Cerebellar cortex (tissue), 1 donor: ENCODE results near the gene TEF.
"Not testable (repeated sequence)": the region's sequence is repeated elsewhere in the genome, so short reads cannot be mapped to it uniquely, and the experiment has no call there.

ENCODE experiments used
- DNase-seq: peaks from one replicate; pipeline ENCODE4 v3.0.0-alpha.2; 2015; ENCODE audit warnings: low spot score

Gene TEF

DNA sequence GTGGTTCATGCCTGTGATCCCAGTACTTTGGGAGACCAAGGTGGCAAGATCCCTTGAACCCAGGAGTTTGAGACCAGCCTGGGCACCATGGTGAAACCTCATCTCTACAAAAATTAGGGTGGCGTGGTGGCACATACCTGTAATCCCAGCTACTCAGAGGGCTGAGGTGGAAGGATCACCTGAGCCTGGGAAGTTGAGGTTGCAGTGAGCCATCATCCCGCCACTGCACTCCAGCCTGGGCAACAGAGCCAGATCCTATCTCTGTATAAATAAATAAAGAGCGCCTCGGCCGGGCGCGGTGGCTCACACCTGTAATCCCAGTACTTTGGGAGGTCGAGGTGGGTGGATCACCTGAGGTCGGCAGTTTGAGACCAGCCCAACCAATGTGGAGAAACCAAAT, 37.0 kb downstream of the TEF start:
- no peak for DNase-seq

DNA sequence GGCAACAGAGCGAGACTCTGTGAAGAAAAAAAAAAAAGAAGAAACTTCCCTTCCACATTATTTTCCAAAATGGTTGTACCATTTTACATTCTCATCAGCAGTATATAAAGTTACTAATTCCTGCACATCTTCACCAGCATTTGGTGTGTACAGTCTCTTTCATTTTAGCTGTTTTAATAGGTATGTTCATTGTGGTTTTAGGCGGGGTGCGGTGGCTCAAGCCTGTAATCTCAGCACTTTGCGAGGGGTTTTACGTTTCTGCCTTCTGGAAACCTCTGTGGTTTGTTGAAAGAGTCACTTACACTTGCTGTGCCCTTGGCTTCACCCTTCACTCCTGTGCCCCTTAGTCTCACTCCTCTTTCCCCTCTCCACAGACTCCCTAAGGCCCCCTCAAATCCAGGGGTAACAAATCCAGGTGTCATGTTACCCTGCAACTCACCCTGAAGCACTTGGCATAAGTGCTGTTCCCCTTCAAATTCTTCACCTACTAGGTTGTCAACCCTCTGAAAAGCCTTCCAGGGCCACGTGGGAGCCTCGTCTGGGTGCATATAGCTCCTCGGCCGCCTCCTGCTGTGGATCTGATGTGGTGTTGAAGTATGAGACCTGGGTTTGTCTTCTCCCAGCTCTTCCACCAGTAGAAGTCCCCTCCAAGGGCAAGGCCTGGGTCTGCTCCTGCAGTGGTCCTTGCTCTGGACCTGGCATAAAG, 44.1 kb downstream of the TEF start:
- no peak for DNase-seq

DNA sequence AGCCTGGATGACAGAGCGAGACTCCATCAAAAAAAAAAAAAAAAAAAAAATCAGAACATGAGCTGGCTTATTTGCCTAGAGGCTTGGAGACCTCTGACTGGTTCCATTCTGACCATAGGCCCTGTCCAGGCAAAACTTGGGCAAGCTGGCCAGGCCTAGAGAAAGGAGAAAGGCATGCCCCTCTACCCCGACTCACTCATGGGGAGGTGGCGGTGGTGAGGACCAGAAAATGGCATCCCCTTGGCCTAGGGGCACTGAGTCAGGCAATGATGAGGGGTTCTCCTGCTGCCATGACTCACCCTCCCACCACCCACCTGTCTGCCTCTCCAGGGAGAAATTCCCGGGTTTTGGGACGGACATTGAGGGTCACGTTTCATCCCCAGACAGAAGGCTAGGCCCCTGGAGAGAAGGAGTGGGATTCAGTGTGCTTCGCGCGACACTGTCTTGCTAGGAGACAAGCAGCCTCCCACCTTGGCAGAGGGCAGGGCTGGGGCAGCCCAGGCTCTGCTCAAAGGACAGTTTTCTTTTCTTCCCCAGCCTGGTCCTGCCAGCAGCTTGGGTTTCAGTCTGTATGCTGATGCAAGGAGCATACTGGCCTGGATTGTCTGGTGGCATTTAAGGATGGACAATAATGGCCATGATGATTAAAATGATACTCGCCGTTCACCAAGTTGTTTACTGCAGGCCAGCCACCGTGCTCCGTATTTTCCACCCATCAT, 47.6 kb downstream of the TEF start:
- no peak for DNase-seq

DNA sequence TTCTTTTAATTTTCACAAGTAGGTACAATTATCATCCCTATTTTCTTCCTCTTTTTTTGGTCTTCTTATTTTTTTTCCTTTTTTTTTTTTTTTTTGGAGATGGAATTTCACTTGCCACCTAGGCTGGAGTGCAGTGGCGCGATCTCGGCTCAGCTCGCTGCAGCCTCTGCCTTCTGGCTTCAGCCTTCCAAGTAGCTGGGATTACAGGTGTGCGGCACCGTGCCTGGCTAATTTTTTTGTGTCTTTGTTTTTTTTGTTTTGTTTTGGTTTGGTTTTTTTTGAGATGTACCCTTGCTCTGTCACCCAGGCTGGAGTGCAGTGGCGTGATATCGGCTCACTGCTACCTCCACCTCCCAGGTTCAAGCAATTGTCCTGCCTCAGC, 48.2 kb downstream of the TEF start:
- no peak for DNase-seq

DNA sequence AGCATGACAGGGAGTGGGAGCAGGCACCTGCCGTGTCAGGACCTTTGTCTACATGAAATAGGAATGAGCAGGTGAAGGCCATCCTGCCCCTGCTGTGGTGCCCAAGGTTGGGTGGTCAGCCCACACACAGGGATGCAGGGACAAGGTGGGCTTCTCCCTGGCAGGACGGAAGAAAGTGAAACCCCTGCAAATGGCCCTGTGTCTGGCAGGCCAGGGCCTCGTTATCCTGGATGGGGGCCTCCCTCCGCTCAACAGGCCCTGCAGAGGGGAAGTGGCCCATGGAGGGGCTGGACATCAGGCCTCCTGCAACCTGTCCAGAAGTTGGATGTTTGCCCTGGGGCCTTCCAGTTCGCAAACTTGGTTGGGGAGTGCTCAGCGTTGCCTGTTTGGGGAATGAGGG, 49.9 kb downstream of the TEF start:
- DNase-seq, result no peak

DNA sequence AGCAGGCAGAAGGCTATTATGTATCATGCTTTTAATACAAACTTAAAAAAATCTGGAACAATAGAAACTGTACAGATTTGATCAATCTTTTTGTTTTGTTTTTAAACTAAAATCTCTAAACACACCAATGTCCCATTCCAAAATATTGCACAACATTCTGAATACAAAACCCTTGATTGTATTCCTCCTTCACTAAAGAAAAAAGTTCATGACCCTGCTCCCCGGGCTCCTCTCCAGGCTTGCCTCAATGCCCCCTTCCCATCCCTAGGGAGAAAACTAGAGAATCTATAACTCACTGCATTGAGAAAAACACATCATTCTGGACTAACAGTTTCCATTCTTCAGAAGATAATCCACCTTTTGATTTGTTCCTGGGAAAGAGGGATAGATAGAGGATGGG, 51.7 kb downstream of the TEF start:
- not testable (repeated sequence) for DNase-seq

DNA sequence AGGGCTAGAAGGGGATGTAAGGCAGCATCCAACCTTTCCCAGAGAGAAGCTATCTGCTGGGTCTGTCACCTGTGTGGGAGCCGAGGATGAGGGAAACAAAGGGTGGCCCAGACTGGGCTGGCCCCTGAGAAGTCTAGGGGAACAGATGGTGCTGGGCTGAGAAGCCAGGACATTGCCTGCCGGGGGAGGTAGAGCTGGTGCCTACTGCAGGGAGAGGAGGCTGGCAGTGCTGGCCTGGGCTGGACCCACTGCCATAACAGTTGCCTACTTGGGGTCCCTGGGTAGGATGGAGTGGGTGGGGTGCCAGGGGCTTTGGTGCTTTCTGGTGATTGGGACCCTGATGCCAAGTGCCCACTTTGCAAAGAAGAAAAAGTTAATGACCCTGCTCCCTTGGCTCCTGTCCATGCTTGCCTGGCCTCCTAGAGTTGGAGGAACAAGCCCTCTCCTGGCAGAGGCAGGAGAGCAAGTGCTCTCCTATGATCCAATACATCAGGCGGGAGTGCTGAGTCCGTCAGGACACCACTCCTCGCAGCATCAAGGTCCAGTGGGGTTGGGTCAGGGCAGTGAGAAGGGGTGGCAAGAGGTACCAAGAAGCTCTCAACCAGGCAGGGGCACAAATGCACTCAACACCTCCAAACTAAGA, 52.7 kb downstream of the TEF start:
- peak; percentile 77 for DNase-seq

DNA sequence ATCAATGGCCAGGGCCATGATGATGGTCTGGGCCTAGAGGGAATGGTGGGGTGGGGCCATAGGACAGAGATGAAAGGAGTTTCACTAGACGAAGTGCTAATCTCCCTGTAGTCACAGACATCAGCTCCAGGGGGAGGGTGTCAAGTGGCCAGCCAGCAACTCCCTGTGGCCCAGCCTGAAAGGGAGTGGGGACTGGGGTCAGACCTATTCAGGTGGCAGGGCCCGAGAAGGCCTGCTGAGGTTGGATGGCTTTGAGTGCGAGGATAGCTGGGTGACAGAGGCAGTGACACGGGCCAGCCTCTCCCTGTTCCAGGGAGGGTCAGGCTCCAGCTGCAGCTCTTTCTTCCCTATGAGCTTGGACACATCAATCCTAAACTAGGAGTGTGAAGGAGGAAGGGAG, 53.8 kb downstream of the TEF start:
- no peak for DNase-seq

DNA sequence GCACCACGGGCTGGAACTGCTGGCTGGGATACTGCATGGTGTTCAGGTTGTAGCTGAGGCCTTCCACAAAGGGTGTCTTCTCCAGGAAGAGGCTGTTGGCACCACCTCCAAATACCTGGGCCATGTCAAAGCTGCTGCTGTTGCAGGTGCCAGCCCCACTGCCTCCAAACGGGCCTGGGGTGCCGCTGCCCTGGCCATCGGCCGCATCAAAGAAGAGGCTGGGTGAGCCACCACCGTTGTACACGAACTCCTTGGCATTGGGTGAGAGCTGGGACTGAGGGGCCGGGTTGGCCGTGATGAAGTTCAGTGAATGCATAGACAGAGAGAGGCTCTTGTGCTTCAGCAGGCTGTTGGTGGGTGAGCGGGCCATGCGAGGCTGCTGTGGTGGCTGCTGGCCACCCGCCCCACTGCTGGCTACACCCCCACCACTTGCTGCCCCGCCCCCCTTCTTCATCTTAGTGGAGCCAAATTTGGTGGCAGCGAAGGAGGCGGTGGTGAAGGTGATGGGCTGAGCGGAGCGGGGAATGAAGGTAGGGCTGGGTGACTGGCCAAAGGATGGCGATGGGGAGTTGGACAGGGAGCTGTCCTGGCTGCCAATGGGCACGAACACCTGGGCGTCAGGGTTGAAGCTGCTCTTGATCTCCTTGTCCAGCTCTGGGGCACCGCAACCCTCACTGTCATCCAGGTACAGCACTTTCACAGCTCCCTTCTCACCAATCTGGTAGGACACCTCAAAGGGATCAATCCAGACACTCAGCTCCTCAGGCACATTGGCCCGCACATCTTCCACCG, 54.8 kb downstream of the TEF start:
- no peak for DNase-seq

DNA sequence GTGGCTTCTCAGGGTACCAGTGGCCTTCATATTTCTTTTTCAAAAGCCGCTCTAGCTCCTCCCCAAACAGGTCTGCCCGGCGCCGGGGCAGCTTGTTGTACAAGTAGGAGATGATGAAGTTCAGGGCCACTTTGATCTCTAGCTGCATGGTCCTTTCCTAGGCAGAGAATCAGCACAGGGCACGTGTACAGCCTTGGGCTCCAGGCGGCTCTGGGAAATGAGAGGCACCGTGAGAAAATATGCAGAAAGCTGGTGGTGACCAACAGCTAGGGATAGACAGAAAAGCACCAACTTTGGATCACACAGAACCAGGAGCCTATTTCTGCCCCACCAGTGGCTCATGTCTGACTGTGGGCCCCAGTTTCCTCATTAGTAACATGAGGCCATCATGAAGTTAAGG, 55.5 kb downstream of the TEF start:
- DNase-seq, result peak; percentile 51

DNA sequence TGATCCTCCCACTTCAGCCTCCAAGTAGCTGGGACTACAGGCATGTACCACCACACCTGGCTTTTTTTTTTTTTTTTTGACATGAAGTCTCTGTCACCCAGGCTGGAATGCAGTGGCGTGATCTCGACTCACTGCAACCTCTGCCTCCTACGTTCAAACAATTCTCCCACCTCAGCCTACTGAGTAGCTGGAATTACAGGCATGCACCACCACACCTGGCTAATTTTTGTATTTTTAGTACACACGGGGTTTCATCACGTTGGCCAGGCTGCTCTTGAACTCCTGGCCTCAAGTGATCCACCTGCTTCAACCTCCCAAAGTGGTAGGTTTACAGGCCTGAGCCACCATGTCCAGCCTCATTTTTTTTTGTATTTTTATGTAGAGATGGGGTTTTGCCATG, 58.8 kb downstream of the TEF start:
- not testable (repeated sequence) for DNase-seq

DNA sequence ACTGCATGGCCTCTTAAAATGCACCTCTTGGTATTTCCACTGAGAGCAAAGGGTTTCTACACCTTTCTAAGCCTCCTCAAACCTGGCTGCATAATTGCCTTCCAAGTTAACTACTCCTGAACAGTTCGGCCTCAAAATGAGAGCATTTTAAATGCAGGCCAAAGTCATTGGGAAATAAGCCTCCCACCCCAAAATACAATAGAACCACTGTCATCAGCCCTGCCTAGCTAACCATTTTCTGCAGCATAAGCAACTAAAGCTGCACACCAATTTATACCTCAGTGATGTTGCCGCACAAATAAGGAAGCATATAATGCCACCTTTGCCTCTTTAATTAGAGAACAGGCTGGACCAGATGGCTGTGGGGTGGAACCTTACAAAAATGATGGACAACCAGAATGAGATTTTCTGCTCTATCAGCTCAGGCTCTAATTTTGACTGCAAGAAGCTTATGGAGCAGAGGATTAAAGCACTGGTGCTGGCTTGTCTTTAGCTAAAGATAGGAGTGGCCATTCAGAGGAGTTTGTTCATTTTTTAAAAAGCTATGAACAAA, 60.6 kb downstream of the TEF start:
- DNase-seq, result peak; percentile 91

DNA sequence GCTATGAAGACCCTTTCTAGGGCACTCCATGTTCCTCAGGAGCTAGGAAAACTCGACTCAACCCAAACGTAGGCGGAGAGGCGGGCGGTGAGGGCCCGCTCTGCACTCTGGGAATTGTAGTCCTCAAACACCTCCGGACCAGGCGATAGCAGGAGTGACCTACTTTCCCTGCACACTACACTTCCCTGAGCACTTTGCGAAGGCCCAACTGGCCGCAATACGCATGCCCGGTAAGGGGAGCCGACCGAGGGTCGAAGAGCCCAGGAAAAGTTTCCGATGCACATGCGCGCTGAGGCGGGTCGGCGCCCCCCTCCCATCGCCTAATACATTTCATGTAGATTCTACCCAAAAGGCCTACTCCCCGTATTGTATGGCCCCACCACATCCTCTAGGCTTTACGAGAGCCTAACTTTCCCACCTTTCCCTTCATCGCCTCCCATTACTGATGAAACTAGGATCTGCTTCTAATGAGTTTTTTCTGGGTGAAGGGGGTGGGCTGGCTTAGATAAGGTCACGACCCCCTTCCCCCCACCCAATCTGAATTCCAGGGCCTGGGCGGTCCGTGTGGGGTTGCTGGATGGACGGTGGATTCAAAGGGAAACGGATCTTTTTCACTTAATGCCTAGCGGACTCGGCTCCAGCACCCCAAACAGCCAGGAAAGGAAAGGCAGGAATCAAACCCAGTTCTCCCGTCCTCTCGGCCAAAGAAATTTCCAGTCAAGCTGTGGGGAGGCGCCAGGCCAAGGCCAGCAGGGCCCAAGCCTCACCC, 62.8 kb downstream of the TEF start:
- peak; percentile 99 for DNase-seq

DNA sequence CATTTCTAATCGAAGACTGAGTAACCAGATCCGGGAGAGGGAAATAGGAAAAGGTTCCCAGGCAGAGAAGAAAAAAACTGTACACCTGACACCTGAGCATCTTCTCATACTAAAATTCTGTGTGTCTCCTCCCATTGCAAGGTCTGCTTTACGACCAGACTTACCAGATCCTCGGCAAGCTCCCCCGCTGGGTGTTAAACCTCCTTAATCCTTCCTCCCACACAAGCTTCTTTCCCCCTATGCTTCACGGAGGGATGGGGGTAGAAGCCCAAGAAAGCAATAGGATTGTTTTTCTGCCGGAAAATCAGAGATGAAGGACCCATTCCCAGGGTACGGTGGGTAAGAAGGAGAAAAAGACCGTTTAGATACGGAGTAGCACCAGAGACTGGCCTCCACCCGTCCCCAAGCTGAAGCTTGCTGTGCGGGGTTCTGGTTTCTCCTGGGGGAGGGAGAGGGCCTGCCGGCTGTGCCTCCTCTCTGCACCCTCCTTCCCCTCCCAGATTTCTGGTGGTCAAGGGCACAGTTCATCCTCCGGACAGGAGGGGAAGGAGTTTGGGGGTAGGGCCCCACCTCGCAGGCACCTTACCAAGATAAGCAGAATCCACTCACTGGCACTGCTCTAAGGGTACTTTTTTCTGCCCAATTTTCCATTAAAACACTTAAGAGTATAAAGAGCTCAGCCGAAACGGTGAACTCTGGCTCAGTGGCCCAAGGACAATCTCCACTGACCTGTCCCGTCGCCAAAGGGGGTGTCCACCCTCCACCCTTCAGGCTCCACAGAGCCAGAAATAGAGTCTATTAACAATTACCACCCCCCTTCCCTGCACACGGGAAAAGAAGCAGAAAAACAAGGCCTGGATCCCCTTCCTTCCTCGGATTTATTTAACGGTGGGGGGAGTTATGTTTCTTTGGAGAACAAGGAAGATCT, 63.7 kb downstream of the TEF start:
- peak; percentile 62 for DNase-seq

DNA sequence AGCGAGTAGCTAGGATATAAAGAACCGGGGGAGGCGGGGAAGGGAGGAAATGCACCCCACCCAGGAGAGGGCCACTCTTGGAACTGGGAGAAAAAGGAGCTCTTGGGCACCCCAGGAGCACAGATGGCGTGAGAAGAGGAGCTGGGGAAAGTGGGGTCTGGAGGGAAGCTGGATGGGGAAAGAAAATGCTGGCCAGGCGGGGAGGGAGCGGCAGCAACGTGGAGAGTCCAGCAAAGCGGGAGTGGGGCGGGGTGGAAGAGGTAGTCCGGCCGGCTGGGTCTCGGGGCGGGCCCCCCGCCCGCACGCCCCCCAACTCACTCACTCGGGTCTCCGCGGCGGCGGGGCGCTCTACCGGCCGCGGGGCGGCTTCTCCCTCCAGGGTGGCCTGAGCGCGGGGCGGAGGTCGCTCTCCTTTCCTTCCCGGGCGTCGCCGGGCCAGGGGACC, 64.3 kb downstream of the TEF start:
- no peak for DNase-seq

DNA sequence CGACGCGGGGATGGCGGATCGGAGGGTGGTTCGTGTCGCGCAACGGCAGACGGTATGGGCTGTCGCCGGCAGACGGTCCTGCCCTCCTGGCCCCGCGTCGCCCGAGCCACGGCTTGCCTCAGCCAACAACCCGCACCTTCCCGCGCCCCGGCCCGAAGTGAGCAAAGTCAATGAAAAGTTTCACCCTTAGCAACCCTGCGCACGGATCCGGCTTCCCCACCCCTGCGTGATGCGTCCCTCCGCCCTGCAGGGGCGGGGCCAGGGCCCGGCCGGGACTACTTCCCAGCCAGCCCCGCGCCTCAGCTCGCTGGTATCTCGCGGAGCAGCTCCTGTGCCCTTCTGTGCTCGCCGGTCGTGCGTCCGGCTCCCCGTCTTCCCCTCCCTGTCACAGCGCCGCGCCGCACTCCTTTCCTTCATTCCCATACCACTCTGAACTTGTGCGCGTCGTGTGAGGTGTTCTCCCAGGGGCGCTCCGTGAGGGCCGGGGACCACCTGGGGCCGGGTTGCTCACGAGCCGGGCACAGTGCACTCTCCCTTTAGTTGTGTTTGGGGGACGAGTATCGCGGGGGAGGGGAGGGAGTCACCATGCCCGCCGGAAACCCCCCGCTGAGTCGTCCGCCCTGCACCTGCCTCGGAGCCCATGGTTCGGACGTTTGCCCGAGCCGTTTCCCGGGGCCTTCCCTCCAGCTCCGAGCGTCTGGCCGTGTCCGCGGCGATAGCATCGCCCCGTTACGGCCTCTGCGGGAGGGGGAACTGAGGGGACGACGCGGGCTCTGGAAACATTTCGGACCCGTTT, 65.1 kb downstream of the TEF start, which contains the start of gene TOB2:
Gene TOB2, minus strand, starts transcription at position 163 of the 796 bp plus-strand sequence. CDS start 9,456 bp downstream, outside the sequence.
- DNase-seq, result peak; percentile 95

DNA sequence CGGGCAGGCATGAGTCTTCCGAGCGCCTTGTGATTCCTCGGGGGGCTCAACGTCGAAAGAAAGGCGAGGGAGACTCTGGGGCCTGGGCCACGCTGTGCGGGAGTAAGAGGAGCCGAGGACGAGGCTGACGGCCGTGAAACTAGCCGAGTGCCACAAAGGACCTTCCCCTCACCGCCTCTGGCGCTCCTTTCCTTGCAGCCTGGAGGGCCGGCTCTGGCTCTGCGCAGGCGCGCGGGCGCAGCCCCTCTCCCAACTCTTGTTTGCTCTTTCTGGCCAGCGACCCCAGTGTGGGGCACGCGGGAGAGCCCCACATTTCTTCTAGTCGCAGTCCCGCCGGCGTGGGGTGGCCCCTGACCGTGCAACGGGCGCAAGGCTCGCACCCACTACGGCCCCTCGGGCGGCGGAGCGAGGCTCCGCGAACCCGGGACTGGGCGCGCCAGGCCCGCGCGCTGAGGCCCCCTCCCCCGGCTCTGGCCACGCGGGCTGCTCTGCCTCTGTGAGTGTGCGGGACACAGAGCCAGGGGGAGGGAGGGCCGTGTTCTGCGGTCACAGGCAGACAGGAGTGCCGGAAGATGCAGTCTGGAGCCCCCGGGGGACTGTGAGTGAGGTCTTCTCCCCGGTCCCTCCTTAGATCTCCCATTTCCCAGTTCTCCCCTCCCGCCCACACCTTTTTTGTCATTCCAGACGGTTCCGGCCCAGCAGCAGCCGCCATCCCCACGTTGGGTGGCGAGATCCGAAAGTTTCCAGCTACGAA, 65.9 kb downstream of the TEF start:
- DNase-seq, result peak; percentile 74

DNA sequence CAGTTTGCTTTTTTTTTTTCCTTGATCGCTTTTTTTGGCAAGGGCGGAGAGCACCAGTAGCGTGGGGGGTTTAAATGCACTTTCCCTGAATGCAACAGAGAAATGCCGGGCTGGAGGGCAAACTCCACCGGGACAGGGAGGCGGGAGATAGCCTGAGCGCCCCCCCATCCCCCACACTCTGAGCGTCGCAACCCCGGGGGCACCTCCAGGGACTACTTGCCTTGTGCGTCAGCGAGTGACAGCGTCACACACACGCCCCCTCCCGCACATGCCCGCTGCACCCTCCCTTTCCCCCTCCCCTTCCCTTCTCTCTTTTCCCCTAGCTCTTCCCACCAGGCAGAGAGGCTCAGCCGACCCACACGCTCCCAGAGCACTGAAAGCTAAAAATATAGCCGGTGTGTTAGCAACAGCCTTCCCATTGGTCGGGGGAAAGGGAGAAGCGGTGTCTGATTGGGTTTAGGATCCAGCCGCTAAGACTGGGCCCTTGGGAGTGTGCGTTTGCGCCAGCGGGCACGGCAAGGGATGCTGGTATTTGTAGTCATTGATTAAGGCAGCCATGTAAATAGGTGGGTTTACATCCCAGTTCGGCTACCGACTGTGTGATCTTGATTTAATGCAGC, 66.6 kb downstream of the TEF start:
- DNase-seq, result peak; percentile 100
